HCT116 (cell line): ENCODE measurements around the gene DEFB126.
"Not testable (repeated sequence)": the region's sequence is repeated elsewhere in the genome, so short reads cannot be mapped to it uniquely, and the experiment has no call there.

ENCODE experiments used
- CEBPB ChIP-seq: IDR thresholded peaks from 2 replicates; pipeline ENCODE4 v1.6.1; 2012; ENCODE audit warnings: low read depth
- CTCF ChIP-seq, 3 experiments: fragments of 200-600 bp in 1 of 3; sonication (generic) in 1 of 3; IDR thresholded peaks in 2 of 3; conservative IDR thresholded peaks in 1 of 3; 2 replicates each; pipeline ENCODE4 v1.5.1; 2012 to 2017; ENCODE audit warnings: low read depth in 2 of 3, low read length in 2 of 3, antibody characterized with exemption in 1 of 3, borderline replicate concordance in 1 of 3, control low read depth in 1 of 3, mild to moderate bottlenecking in 1 of 3, mixed read lengths in 1 of 3, mixed run types in 1 of 3, moderate library complexity in 1 of 3; ENCODE audit not compliant: insufficient read depth in 1 of 3
- EGR1 ChIP-seq: IDR thresholded peaks from 2 replicates; pipeline ENCODE4 v1.6.1; 2012; ENCODE audit warnings: low read depth
- EZH2 ChIP-seq: fragments of 200-600 bp; sonication (generic); IDR thresholded peaks from 2 replicates; pipeline ENCODE4 v1.6.1; 2017; ENCODE audit warnings: antibody characterized with exemption, mixed run types
- FOSL1 ChIP-seq: IDR thresholded peaks from 2 replicates; pipeline ENCODE4 v1.6.1; 2012; ENCODE audit warnings: low read depth
- MAX ChIP-seq: IDR thresholded peaks from 2 replicates; pipeline ENCODE4 v1.6.1; 2012
- POLR2A ChIP-seq: IDR thresholded peaks from 2 replicates; pipeline ENCODE4 v1.7.0; 2011; ENCODE audit warnings: borderline replicate concordance; ENCODE audit not compliant: insufficient read depth, insufficient read length; ENCODE audit errors: extremely low read depth
- POLR2AphosphoS5 ChIP-seq: IDR thresholded peaks from 2 replicates; pipeline ENCODE4 v1.6.1; 2011; ENCODE audit warnings: mild to moderate bottlenecking, low read depth, low read length, moderate library complexity
- RAD21 ChIP-seq: IDR thresholded peaks from 2 replicates; pipeline ENCODE4 v1.6.1; 2012; ENCODE audit warnings: low read depth, mild to moderate bottlenecking
- YY1 ChIP-seq: IDR thresholded peaks from 2 replicates; pipeline ENCODE4 v1.6.1; 2011; ENCODE audit warnings: low read length, low read depth, moderate library complexity, mild to moderate bottlenecking; ENCODE audit not compliant: insufficient replicate concordance; ENCODE audit errors: extremely low read depth
- ZBTB33 ChIP-seq: IDR thresholded peaks from 2 replicates; pipeline ENCODE4 v1.6.1; 2011; ENCODE audit warnings: mild to moderate bottlenecking, low read length, moderate library complexity; ENCODE audit not compliant: insufficient replicate concordance; ENCODE audit errors: extremely low read depth
- ZNF274 ChIP-seq: fragments of 200-500 bp; sonication (Bioruptor generic); IDR thresholded peaks from 2 replicates; pipeline ENCODE4 v1.6.1; 2014; ENCODE audit warnings: mild to moderate bottlenecking, low read depth, low read length, inconsistent platforms
- TF ChIP-seq, protein P1 (sequence below): IDR thresholded peaks from 2 replicates; pipeline ENCODE4 v1.6.1; 2012
- TF ChIP-seq, protein P2 (sequence below): IDR thresholded peaks from 2 replicates; pipeline ENCODE4 v1.6.1; 2012; ENCODE audit warnings: low read depth

- not testable (repeated sequence) for TF ChIP-seq CTCF (IDR thresholded peaks at IDR 0.05 in 2 of 3, conservative IDR thresholded peaks at IDR 0.05 in 1 of 3; ENCODE audit: borderline replicate concordance in 1 of 3, insufficient read depth in 1 of 3, low read depth in 2 of 3, low read length in 2 of 3); RAD21; EGR1; YY1; POLR2AphosphoS5; MAX; ZBTB33; ZNF274; POLR2A; FOSL1; CEBPB; EZH2
- TF ChIP-seq, protein P1, sequence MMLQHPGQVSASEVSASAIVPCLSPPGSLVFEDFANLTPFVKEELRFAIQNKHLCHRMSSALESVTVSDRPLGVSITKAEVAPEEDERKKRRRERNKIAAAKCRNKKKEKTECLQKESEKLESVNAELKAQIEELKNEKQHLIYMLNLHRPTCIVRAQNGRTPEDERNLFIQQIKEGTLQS, result not testable (repeated sequence)
- TF ChIP-seq, protein P2, sequence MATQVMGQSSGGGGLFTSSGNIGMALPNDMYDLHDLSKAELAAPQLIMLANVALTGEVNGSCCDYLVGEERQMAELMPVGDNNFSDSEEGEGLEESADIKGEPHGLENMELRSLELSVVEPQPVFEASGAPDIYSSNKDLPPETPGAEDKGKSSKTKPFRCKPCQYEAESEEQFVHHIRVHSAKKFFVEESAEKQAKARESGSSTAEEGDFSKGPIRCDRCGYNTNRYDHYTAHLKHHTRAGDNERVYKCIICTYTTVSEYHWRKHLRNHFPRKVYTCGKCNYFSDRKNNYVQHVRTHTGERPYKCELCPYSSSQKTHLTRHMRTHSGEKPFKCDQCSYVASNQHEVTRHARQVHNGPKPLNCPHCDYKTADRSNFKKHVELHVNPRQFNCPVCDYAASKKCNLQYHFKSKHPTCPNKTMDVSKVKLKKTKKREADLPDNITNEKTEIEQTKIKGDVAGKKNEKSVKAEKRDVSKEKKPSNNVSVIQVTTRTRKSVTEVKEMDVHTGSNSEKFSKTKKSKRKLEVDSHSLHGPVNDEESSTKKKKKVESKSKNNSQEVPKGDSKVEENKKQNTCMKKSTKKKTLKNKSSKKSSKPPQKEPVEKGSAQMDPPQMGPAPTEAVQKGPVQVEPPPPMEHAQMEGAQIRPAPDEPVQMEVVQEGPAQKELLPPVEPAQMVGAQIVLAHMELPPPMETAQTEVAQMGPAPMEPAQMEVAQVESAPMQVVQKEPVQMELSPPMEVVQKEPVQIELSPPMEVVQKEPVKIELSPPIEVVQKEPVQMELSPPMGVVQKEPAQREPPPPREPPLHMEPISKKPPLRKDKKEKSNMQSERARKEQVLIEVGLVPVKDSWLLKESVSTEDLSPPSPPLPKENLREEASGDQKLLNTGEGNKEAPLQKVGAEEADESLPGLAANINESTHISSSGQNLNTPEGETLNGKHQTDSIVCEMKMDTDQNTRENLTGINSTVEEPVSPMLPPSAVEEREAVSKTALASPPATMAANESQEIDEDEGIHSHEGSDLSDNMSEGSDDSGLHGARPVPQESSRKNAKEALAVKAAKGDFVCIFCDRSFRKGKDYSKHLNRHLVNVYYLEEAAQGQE, result not testable (repeated sequence)
Measured at GRCh38 chr20:97691-98090, 44.7 kb upstream of the DEFB126 start.
